Mesendoderm (in vitro differentiated cells): ENCODE results near the gene DCST2.

ENCODE experiments used
- DNase-seq: peaks from one replicate; pipeline ENCODE4 v3.0.0; 2013
- H2AK5ac ChIP-seq: 2 replicates; pipeline ENCODE4 v1.6.1; 2013; ENCODE audit warnings: low read length, inconsistent platforms
- H2BK120ac ChIP-seq: 2 replicates; pipeline ENCODE4 v1.6.1; 2013; ENCODE audit warnings: low read depth, mild to moderate bottlenecking, low read length, moderate library complexity, mixed read lengths
- H2BK15ac ChIP-seq: replicated peaks from 2 replicates; pipeline ENCODE4 v1.6.1; 2013; ENCODE audit warnings: low read depth, mild to moderate bottlenecking, moderate library complexity
- H2BK5ac ChIP-seq: 2 replicates; pipeline ENCODE4 v1.6.1; 2013; ENCODE audit warnings: low read length, inconsistent platforms
- H3K18ac ChIP-seq: 2 replicates; pipeline ENCODE4 v1.6.1; 2013; ENCODE audit warnings: mild to moderate bottlenecking, low read length, mixed read lengths
- H3K23ac ChIP-seq: one replicate; pipeline ENCODE4 v1.6.1; 2013; ENCODE audit warnings: low read length
- H3K27ac ChIP-seq: 2 replicates; pipeline ENCODE4 v1.5.1; 2013; ENCODE audit warnings: low read depth, mild to moderate bottlenecking, inconsistent platforms, low read length, moderate library complexity
- H3K27me3 ChIP-seq: 2 replicates; pipeline ENCODE4 v1.6.1; 2013; ENCODE audit warnings: low read length, control low read depth, mild to moderate bottlenecking, inconsistent platforms; ENCODE audit not compliant: insufficient read depth, poor library complexity
- H3K36me3 ChIP-seq: 2 replicates; pipeline ENCODE4 v1.6.1; 2013; ENCODE audit warnings: low read length, inconsistent platforms; ENCODE audit not compliant: control insufficient read depth, insufficient read depth
- H3K4ac ChIP-seq: one replicate; pipeline ENCODE4 v1.6.1; 2013; ENCODE audit warnings: low read depth, mild to moderate bottlenecking, low read length, moderate library complexity
- H3K4me1 ChIP-seq: 2 replicates; pipeline ENCODE4 v1.6.1; 2013; ENCODE audit warnings: low read depth, low read length, inconsistent platforms; ENCODE audit not compliant: control insufficient read depth
- H3K4me2 ChIP-seq: 2 replicates; pipeline ENCODE4 v1.6.1; 2013; ENCODE audit warnings: low read length
- H3K4me3 ChIP-seq: 2 replicates; pipeline ENCODE4 v1.5.1; 2013; ENCODE audit warnings: mild to moderate bottlenecking, low read length
- H3K56ac ChIP-seq: one replicate; pipeline ENCODE4 v1.6.1; 2013; ENCODE audit warnings: low read length
- H3K79me1 ChIP-seq: 2 replicates; pipeline ENCODE4 v1.6.1; 2013; ENCODE audit warnings: low read length, inconsistent platforms
- H3K79me2 ChIP-seq: 2 replicates; pipeline ENCODE4 v1.6.1; 2013; ENCODE audit warnings: mild to moderate bottlenecking, low read length; ENCODE audit not compliant: control insufficient read depth, insufficient read depth
- H3K9ac ChIP-seq: 2 replicates; pipeline ENCODE4 v1.6.1; 2013; ENCODE audit warnings: low read length, inconsistent platforms
- H4K5ac ChIP-seq: one replicate; pipeline ENCODE4 v1.6.1; 2013; ENCODE audit warnings: low read length
- H4K8ac ChIP-seq: one replicate; pipeline ENCODE4 v1.6.1; 2013; ENCODE audit warnings: low read depth, mild to moderate bottlenecking, control low read depth, low read length, moderate library complexity
- WGBS: extraction: QIAGEN DNeasy Blood & Tissue Kit; methylation state at CpG from one replicate; pipeline ENCODE4 v1.1.7; 2013; ENCODE audit warnings: low lambda C conversion rate, missing lambda C conversion rate; ENCODE audit not compliant: insufficient coverage; ENCODE audit errors: extremely low coverage; 5-methylcytosine and 5-hydroxymethylcytosine counted together

DCST2 gene

GRCh38 chr1:155009742-155010141 lies 23.8 kb downstream of the DCST2 start:
- WGBS: no CpG with 5 or more reads among the region's 5 CpGs
- peaks cover 19% of the 10 kb centered on the region for H3K4me1 ChIP-seq

DNA sequence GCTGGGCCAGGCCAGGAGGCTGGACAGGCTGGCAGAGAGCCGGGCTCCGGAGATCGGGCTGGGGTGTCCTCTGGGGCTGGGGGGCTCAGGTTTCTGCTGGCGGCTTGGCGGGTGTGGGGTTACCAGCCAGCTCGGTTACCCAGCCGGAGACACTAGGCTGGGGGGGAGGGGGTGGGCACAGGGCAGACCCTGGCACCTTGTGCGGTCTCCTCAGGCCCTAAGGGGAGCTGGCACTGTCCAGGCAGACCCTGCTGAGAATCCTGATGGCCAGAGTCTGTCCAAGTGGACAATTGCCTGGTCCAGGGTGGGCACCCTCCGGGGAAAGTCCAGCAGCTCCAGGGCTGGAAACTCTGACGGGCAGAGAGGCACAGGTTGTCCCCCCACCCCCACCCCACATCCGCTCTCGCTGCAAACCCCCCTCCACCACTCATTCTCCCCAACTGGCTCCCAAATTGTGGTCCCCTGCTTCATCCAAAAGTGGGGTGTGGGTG lies 24.3 kb downstream of the DCST2 start:
- H3K9ac ChIP-seq: peak overlapping the region; percentile 46
- no peak overlapping the region for H2BK5ac ChIP-seq
- no peak overlapping the region for H3K18ac ChIP-seq
- H3K36me3 ChIP-seq: no peaks in the 10 kb centered on the region
- peak overlapping the region; percentile 10 for H3K4ac ChIP-seq
- no peaks in the 10 kb centered on the region for H3K27me3 ChIP-seq
- H3K23ac ChIP-seq: no peak overlapping the region
- no peak overlapping the region for H2BK15ac ChIP-seq
- H2AK5ac ChIP-seq: no peak overlapping the region
- no peak overlapping the region for H4K8ac ChIP-seq
- H3K56ac ChIP-seq: peak overlapping the region; percentile 83
- DNase-seq: no peak
- H3K27ac ChIP-seq: no peak overlapping the region
- H2BK120ac ChIP-seq: no peak overlapping the region
- WGBS: no CpG with 5 or more reads among the region's 12 CpGs
- H4K5ac ChIP-seq: no peak overlapping the region
- H3K79me2 ChIP-seq: peaks cover 13% of the 10 kb centered on the region
- H3K4me3 ChIP-seq: no peak overlapping the region
- peaks cover 6% of the 10 kb centered on the region for H3K79me1 ChIP-seq
- no peak overlapping the region for H3K4me2 ChIP-seq
- peaks cover 24% of the 10 kb centered on the region for H3K4me1 ChIP-seq

More at GRCh38 chr1:155009742-155010141, 23.8 kb downstream of the DCST2 start:
- Histone ChIP-seq H3K56ac (no peak overlapping the region), H2BK120ac (no peak overlapping the region), H3K4me3 (no peak overlapping the region), H4K5ac (no peak overlapping the region), H3K27me3 (no peaks in the 10 kb centered on the region), H2BK15ac (no peak overlapping the region), H4K8ac (no peak overlapping the region), H3K36me3 (no peaks in the 10 kb centered on the region), H3K23ac (no peak overlapping the region), H3K79me2 (peaks cover 9% of the 10 kb centered on the region), H3K4me2 (no peak overlapping the region), H3K9ac (no peak overlapping the region), H2AK5ac (no peak overlapping the region), H3K4ac (no peak overlapping the region), H2BK5ac (no peak overlapping the region), H3K18ac (no peak overlapping the region), H3K79me1 (peaks cover 2% of the 10 kb centered on the region), H3K27ac (no peak overlapping the region)
- DNase-seq: no peak

- Histone ChIP-seq H3K4me1 (peaks cover 21% of the 10 kb centered on the region), H3K27me3 (no peaks in the 10 kb centered on the region), H3K79me2 (peaks cover 16% of the 10 kb centered on the region), H4K5ac (peak overlapping the region; percentile 35), H3K23ac (peak overlapping the region; percentile 18), H2BK120ac (no peak overlapping the region), H3K4me2 (no peak overlapping the region), H2BK15ac (no peak overlapping the region), H3K79me1 (peaks cover 7% of the 10 kb centered on the region), H3K4ac (no peak overlapping the region), H3K36me3 (no peaks in the 10 kb centered on the region), H3K4me3 (no peak overlapping the region), H3K9ac (peak overlapping the region; percentile 42), H2AK5ac (no peak overlapping the region), H2BK5ac (no peak overlapping the region), H3K27ac (no peak overlapping the region), H3K56ac (peak overlapping the region; percentile 83), H3K18ac (no peak overlapping the region), H4K8ac (no peak overlapping the region)
- DNase-seq: peak; percentile 38
- no CpG with 5 or more reads among the region's 16 CpGs for WGBS
These were observed 25.3 kb downstream of the DCST2 start for GRCh38 chr1:155008015-155008941.

DNA sequence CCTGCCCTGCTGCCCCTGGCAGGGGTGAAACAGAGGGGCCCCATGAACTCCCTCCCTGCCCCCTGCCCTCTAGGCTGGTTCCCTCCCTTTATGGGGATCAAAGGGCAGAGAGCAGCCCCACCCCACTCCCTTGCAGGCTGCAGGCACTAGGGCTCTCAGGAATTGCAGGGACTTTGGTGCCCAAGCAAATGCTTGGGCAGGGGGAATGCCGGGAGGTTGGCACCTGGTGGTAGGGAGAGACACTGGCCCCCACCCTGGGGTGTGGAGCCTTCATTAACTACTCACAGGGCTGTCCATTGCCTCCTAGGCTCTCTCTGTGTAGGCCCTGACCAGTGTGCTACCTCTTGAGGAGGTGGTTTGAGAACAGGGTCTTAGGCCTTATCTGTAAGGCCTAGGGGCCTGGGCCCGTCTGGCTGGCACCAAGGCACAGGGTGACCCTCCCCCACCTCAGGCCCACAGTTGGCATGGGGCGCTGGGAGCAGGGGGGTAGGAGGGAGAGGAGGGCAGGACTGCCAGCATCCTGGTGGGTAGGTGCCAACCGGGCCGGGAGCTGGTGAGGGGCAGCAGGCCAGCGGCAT lies 26.2 kb downstream of the DCST2 start:
- Histone ChIP-seq H3K4me2 (no peak overlapping the region), H3K23ac (no peak overlapping the region), H4K5ac (no peak overlapping the region), H3K9ac (no peak overlapping the region), H3K56ac (no peak overlapping the region), H4K8ac (no peak overlapping the region), H3K4ac (no peak overlapping the region), H3K27ac (no peak overlapping the region), H3K4me3 (no peak overlapping the region), H2BK5ac (no peak overlapping the region), H2BK15ac (no peak overlapping the region), H2AK5ac (no peak overlapping the region), H3K4me1 (peaks cover 19% of the 10 kb centered on the region), H3K79me2 (peaks cover 21% of the 10 kb centered on the region), H3K36me3 (no peaks in the 10 kb centered on the region), H3K18ac (no peak overlapping the region), H2BK120ac (no peak overlapping the region), H3K27me3 (no peaks in the 10 kb centered on the region), H3K79me1 (peaks cover 7% of the 10 kb centered on the region)
- DNase-seq: no peak
- WGBS: no CpG with 5 or more reads among the region's 6 CpGs

DNA sequence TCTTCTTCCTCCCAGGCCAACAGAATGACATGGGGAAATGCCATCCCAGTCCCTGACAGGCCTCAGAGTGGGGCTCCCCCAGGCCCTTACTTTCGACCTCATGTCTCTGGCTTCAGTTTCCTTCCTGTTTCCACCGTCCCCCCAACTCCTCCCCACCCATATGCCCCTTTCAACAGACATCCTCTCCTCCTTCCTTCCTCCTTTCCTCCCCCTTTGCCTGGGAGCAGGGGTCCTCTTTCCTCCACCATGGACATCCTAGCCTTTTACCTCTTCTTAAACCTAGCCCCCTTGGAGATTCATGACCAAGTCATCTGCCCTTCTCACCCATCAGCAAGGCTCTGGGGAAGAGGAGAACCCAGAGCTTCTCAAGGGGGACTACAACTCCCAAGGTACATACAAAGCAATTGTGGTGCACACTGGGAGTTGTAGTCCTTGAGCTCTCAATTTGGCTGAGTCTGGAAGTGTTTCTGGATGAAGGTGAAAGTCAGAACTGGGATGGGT lies 26.9 kb downstream of the DCST2 start:
- no peak overlapping the region for H2AK5ac ChIP-seq
- H3K4me1 ChIP-seq: peaks cover 15% of the 10 kb centered on the region
- H4K8ac ChIP-seq: no peak overlapping the region
- H3K4me2 ChIP-seq: no peak overlapping the region
- no peak overlapping the region for H3K9ac ChIP-seq
- no peak overlapping the region for H3K56ac ChIP-seq
- no peaks in the 10 kb centered on the region for H3K36me3 ChIP-seq
- H3K79me1 ChIP-seq: peaks cover 7% of the 10 kb centered on the region
- no peak overlapping the region for H2BK120ac ChIP-seq
- no peak overlapping the region for H3K27ac ChIP-seq
- no CpG with 5 or more reads among the region's 2 CpGs for WGBS
- H3K4ac ChIP-seq: no peak overlapping the region
- H3K79me2 ChIP-seq: peaks cover 21% of the 10 kb centered on the region
- H4K5ac ChIP-seq: no peak overlapping the region
- no peak overlapping the region for H2BK15ac ChIP-seq
- H3K4me3 ChIP-seq: no peak overlapping the region
- H2BK5ac ChIP-seq: no peak overlapping the region
- H3K27me3 ChIP-seq: no peaks in the 10 kb centered on the region
- no peak overlapping the region for H3K18ac ChIP-seq
- no peak overlapping the region for H3K23ac ChIP-seq
- DNase-seq: peak; percentile 74
